IPS-15b (cell line): ENCODE data around the gene FBXO48.

Experiments used
- H3K27me3 ChIP-seq: one replicate; pipeline ENCODE4 v1.6.1; 2013; ENCODE audit warnings: low read length; ENCODE audit not compliant: control insufficient read depth, insufficient read depth
- H3K36me3 ChIP-seq: one replicate; pipeline ENCODE4 v1.6.1; 2013; ENCODE audit warnings: low read length; ENCODE audit not compliant: control insufficient read depth, insufficient read depth
- H3K4me1 ChIP-seq: one replicate; pipeline ENCODE4 v1.6.1; 2013; ENCODE audit warnings: mild to moderate bottlenecking, low read length; ENCODE audit not compliant: control insufficient read depth, insufficient read depth
- H3K4me3 ChIP-seq: one replicate; pipeline ENCODE4 v1.5.1; 2013; ENCODE audit warnings: low read depth, low read length
- H3K9ac ChIP-seq: one replicate; pipeline ENCODE4 v1.6.1; 2013; ENCODE audit warnings: low read depth, mild to moderate bottlenecking, low read length
- H3K9me3 ChIP-seq: one replicate; pipeline ENCODE4 v1.6.1; 2013; ENCODE audit warnings: mild to moderate bottlenecking, low read length; ENCODE audit not compliant: control insufficient read depth, insufficient read depth

FBXO48 gene

GRCh38 chr2:68417926-68418325, 49.2 kb downstream of the FBXO48 start:
- H3K9me3 ChIP-seq, result no peaks in the 10 kb centered on the region

GRCh38 chr2:68416081-68416675, 50.9 kb downstream of the FBXO48 start:
- H3K27me3 ChIP-seq, result no peaks in the 10 kb centered on the region
- H3K36me3 ChIP-seq, result no peaks in the 10 kb centered on the region
- H3K4me3 ChIP-seq, result no peak overlapping the region
- no peaks in the 10 kb centered on the region for H3K9me3 ChIP-seq
- no peak overlapping the region for H3K9ac ChIP-seq
- peaks cover 17% of the 10 kb centered on the region for H3K4me1 ChIP-seq

More at GRCh38 chr2:68417926-68418325, 49.2 kb downstream of the FBXO48 start:
- Histone ChIP-seq H3K9ac (no peak overlapping the region), H3K27me3 (no peaks in the 10 kb centered on the region), H3K4me1 (peaks cover 17% of the 10 kb centered on the region), H3K36me3 (no peaks in the 10 kb centered on the region), H3K4me3 (no peak overlapping the region)

GRCh38 chr2:68415521-68415920, 51.6 kb downstream of the FBXO48 start:
- Histone ChIP-seq H3K4me1 (peaks cover 17% of the 10 kb centered on the region), H3K36me3 (no peaks in the 10 kb centered on the region), H3K9ac (no peak overlapping the region), H3K4me3 (no peak overlapping the region), H3K9me3 (no peaks in the 10 kb centered on the region), H3K27me3 (no peaks in the 10 kb centered on the region)

- Histone ChIP-seq H3K36me3 (no peaks in the 10 kb centered on the region), H3K4me1 (peaks cover 17% of the 10 kb centered on the region)
These were observed 52.2 kb downstream of the FBXO48 start for GRCh38 chr2:68414876-68415275.

GRCh38 chr2:68414452-68414851, 52.6 kb downstream of the FBXO48 start:
- Histone ChIP-seq H3K27me3 (no peaks in the 10 kb centered on the region), H3K9ac (no peak overlapping the region), H3K36me3 (no peaks in the 10 kb centered on the region), H3K4me1 (peaks cover 13% of the 10 kb centered on the region), H3K9me3 (no peaks in the 10 kb centered on the region), H3K4me3 (no peak overlapping the region)

More at GRCh38 chr2:68414876-68415275, 52.2 kb downstream of the FBXO48 start:
- Histone ChIP-seq H3K9me3 (no peaks in the 10 kb centered on the region), H3K27me3 (no peaks in the 10 kb centered on the region), H3K4me3 (no peak overlapping the region), H3K9ac (no peak overlapping the region)

GRCh38 chr2:68413466-68413865, 53.6 kb downstream of the FBXO48 start:
- Histone ChIP-seq H3K4me3 (no peak overlapping the region), H3K4me1 (peaks cover 5% of the 10 kb centered on the region), H3K9ac (no peak overlapping the region), H3K27me3 (no peaks in the 10 kb centered on the region), H3K36me3 (no peaks in the 10 kb centered on the region), H3K9me3 (no peaks in the 10 kb centered on the region)

GRCh38 chr2:68412127-68412819, 54.8 kb downstream of the FBXO48 start:
- Histone ChIP-seq H3K4me3 (no peak overlapping the region), H3K4me1 (no peaks in the 10 kb centered on the region), H3K27me3 (no peaks in the 10 kb centered on the region), H3K9ac (no peak overlapping the region), H3K36me3 (no peaks in the 10 kb centered on the region), H3K9me3 (no peaks in the 10 kb centered on the region)

GRCh38 chr2:68411397-68412126, 55.5 kb downstream of the FBXO48 start:
- no peak overlapping the region for H3K9ac ChIP-seq
- H3K36me3 ChIP-seq, result no peaks in the 10 kb centered on the region
- H3K27me3 ChIP-seq, result no peaks in the 10 kb centered on the region
- no peaks in the 10 kb centered on the region for H3K9me3 ChIP-seq
- H3K4me1 ChIP-seq, result no peaks in the 10 kb centered on the region
- no peak overlapping the region for H3K4me3 ChIP-seq
